Purkinje cell (primary cell): Measurements from ENCODE around the gene NHLH1. TPM values are rescaled to one million over a fixed set of nuclear protein-coding genes. Genes with fewer than 3 reads are reported as not detected.

Experiments used
- polyA plus RNA-seq: library from polyadenylated mRNA; unstranded; fragments of >200 nt; fragmentation: Nextera tagmentation; gene quantifications from 2 replicates; pipeline ENCODE4 v1.2.1, GENCODE V29; 2014

The NHLH1 gene
- polyA plus RNA-seq, result 1.7 and 4.6 TPM in 2 replicates

DNA sequence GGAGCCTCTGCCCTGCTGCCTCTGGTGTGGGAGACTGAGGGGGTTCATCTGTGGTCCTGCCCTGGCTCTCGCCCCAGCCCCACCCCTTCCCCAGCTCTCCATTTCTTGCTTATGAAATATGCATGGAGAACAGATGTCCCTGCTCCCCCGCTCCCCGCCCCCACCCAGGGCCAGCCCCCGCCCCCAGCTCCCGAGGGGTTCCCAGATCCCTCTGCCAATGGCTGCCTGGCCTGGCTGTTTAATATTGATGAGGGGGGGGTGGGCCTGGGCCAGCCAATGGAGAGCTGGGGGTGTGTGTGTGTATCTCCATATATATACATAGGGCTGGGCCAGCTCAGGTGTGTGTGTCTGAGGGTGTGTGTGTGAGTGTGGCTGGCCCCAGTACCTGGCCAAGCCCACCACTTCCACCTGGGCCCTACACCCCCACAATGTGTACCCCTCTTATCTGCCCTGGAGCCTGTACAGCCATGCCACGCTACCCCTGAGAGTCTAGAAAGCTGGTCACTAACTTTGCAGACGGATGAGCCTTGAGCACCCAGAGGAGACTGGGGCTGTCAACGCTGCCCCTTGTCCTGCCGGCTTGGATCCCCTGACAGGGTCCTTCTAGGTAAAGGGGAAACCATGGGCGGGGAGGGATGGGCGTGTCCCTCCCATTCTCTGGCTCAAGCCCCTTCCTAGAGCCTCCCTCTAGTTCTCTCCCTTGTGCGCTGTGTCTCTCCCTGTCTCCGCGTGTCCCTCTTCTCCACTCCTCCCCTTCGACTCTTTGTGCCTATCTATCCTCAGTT is at the start of gene NHLH1:
Gene NHLH1 (plus strand): TSS at position 341 of the 785 bp plus-strand sequence. CDS start 3,661 bp downstream, outside the sequence.

DNA sequence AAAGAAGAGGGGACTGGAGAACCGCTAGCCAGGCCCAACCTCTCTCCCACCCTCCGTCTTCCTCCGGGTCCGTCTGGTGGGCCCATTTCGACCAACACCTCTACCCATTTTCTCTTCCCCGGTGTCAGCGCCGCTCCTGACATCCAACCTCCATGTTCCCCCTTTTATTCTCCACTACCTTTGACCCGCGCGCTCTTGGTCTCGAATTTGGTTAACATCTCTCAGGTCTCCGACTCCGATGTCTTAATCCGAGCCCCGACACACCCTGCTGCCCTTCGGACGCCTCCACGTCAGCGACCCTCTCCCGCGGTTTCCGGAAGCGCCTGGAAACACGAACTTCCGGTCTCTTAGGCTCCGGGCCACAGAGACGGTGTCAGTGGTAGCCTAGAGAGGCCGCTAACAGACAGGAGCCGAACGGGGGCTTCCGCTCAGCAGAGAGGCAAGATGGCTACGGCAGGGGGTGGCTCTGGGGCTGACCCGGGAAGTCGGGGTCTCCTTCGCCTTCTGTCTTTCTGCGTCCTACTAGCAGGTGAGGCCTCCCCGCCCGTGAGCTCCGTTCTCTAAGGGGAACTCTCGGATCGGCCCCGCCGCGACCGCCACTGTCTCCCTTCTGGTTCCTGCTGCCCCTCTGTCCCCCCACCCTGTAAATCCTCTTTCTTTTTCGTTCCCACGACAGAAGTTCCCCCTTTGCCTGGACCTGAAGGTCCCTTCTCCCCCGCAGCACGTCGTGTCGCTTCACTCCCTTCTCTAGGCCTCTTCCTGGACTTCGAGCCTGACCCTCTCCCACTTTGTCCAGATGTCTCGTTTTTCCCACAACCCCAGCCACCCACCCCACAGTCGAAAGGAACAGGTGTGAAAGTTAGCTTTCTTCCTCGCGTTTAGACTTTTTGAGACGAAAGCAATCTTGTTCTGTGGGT is 23.7 kb upstream of the NHLH1 start, which contains the start of the genes COPA and NCSTN:
Gene COPA (minus strand): TSS at position 298 of the 917 bp plus-strand sequence. CDS start 80 bp downstream, at position 218.
Gene NCSTN (plus strand): TSS at position 431 of the 917 bp plus-strand sequence. CDS start 14 bp downstream, at position 445.

DNA sequence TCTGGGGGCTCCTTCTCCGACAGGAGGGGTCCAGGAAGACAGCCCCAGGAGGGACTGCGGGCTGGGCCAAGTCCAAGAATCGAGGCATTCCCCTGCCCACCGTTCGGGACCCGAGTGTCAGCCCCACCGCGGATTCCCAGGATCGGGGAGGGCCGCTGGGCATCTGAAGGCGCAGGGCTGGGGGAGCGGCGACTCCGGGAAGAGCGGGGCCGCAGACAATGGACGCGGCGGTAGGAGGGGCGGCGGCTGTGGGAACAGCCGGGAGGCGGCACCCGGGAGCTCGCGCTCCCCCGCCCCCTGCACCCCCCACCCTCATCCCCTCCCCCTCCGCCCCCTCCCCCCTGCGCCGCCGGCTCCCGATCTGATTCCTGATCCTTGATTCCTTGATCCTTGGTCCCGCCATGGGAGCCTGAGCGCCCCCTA is 33.4 kb downstream of the NHLH1 start, which contains the start of gene VANGL2:
Gene VANGL2 (plus strand): TSS at position 342 of the 423 bp plus-strand sequence. CDS start 15,274 bp downstream, outside the sequence.

Other genes with a start within 250 kb of the NHLH1 start
- not detected in 2 replicates for gene ATP1A4, start 215.5 kb upstream of the NHLH1 start, polyA plus RNA-seq
- gene CASQ1, start 176.5 kb upstream of the NHLH1 start, polyA plus RNA-seq, result 3.3 and 18.4 TPM in 2 replicates
- gene PEA15, start 161.7 kb upstream of the NHLH1 start, polyA plus RNA-seq, result 95.5 and 102 TPM in 2 replicates
- gene DCAF8, start 104.5 kb upstream of the NHLH1 start, polyA plus RNA-seq, result 39.7 and 44.8 TPM in 2 replicates
- 19.3 and 21.9 TPM in 2 replicates for gene PEX19, start 81.9 kb upstream of the NHLH1 start, polyA plus RNA-seq
- 54.6 and 87.0 TPM in 2 replicates for gene COPA, start 23.8 kb upstream of the NHLH1 start, polyA plus RNA-seq
- gene NCSTN, start 23.7 kb upstream of the NHLH1 start, polyA plus RNA-seq, result 45.3 and 55.4 TPM in 2 replicates
- gene VANGL2, start 33.5 kb downstream of the NHLH1 start, polyA plus RNA-seq, result not detected in 2 replicates
- not detected in 2 replicates for gene SLAMF6, start 156.2 kb downstream of the NHLH1 start, polyA plus RNA-seq
- not detected in 2 replicates for gene CD84, start 212.4 kb downstream of the NHLH1 start, polyA plus RNA-seq